ENCODE data around the gene SMAD3. TPM values are rescaled to one million over a fixed set of nuclear protein-coding genes. Genes with fewer than 3 reads are reported as not detected.
"Not testable (repeated sequence)": the region's sequence is repeated elsewhere in the genome, so short reads cannot be mapped to it uniquely, and the experiment has no call there.

Gene SMAD3
- total RNA-seq, 2 donors from 2014 or later, result 19.7 to 52.4 TPM

DNA sequence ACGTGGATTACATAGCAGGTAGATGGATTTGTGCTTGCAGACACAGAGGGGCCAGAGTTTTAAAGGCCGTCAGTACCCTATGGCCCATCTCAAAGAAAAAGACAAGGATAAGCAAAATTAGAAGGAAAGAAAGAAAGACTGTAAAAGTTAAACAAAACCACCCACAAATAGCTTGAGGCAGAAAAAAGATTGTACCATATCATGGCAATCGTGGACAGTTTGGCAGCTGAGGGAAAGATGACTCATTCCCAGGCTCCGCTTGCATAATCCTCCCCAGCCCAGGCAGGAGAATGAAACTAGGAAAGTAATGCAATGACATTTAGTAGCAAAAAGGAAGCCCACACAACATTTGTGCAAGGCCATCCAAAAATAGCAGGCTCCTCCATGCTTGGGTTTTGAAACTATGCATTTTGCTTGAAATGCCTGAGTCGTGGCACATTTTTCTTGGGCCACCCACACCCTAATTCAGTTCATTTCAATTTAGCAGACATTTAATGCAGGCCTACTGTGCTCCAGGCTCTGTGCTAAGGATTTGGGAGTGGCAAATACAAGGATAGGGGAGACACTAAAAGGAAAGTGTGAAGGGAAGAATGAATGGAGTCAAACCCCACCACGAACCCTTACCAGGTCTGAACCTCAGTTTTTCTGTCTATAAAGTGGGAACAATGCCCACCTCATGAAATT lies 40.9 kb upstream of the SMAD3 start:
- H3K4me1 ChIP-seq, result peaks cover 40% of the 10 kb centered on the region
- no peaks in the 10 kb centered on the region for H3K9me3 ChIP-seq
- no peaks in the 10 kb centered on the region for H3K27me3 ChIP-seq
- DNase-seq, result peak; percentile 85 to 93 (median 89)
- intact Hi-C loops (cut with DNase I), result no loop called here
- H3K36me3 ChIP-seq (replicated peaks in 1 of 2; ENCODE audit: insufficient read depth in 1 of 2, low read depth in 2 of 2), result no peaks in the 10 kb centered on the region
- peak overlapping the region; percentile 84 to 90 (median 88) for H3K27ac ChIP-seq
- H3K4me3 ChIP-seq, result no peak overlapping the region
- TF ChIP-seq, protein P1, sequence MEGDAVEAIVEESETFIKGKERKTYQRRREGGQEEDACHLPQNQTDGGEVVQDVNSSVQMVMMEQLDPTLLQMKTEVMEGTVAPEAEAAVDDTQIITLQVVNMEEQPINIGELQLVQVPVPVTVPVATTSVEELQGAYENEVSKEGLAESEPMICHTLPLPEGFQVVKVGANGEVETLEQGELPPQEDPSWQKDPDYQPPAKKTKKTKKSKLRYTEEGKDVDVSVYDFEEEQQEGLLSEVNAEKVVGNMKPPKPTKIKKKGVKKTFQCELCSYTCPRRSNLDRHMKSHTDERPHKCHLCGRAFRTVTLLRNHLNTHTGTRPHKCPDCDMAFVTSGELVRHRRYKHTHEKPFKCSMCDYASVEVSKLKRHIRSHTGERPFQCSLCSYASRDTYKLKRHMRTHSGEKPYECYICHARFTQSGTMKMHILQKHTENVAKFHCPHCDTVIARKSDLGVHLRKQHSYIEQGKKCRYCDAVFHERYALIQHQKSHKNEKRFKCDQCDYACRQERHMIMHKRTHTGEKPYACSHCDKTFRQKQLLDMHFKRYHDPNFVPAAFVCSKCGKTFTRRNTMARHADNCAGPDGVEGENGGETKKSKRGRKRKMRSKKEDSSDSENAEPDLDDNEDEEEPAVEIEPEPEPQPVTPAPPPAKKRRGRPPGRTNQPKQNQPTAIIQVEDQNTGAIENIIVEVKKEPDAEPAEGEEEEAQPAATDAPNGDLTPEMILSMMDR (IDR thresholded peaks at IDR 0.05), result no peak
- ATAC-seq, result peak; percentile 96
- WGBS, 2 donors, result 20 to 21% methylated on average over 6 of the region's 6 CpGs

DNA sequence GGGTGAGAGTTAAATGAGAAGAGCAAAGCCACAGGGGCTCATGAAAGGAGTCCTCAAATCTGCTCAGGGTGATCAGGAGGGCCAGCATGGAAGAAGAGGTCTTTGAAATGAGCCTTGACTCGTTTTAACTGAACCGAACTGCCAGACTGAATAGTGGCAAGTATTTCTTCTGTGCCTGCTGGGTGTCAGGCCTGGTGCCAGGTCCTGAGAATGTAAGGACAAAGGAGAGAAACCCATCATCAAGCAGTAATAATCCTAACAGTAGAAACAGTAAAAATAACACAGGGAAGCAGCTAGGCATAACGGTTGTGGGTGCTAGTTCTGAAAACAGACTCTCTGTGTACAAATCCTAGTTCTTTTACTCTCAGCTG lies 40.4 kb upstream of the SMAD3 start:
- Histone ChIP-seq H3K27me3 (no peaks in the 10 kb centered on the region), H3K36me3 (replicated peaks in 1 of 2; ENCODE audit: insufficient read depth in 1 of 2, low read depth in 2 of 2) (no peaks in the 10 kb centered on the region), H3K27ac (peak overlapping the region; percentile 84 to 90 (median 88)), H3K4me1 (peaks cover 45% of the 10 kb centered on the region), H3K4me3 (no peak overlapping the region), H3K9me3 (no peaks in the 10 kb centered on the region)
- ATAC-seq (no peak), DNase-seq (peak in 1 of 4 donors; percentile 42)
- TF ChIP-seq, protein P1 (IDR thresholded peaks at IDR 0.05), result no peak
- no peak for TF ChIP-seq POLR2A (IDR thresholded peaks at IDR 0.05)
- intact Hi-C loops (cut with DNase I), result no loop called here
- WGBS, 2 donors, result 33 to 46% methylated on average over 3 of the region's 3 CpGs

DNA sequence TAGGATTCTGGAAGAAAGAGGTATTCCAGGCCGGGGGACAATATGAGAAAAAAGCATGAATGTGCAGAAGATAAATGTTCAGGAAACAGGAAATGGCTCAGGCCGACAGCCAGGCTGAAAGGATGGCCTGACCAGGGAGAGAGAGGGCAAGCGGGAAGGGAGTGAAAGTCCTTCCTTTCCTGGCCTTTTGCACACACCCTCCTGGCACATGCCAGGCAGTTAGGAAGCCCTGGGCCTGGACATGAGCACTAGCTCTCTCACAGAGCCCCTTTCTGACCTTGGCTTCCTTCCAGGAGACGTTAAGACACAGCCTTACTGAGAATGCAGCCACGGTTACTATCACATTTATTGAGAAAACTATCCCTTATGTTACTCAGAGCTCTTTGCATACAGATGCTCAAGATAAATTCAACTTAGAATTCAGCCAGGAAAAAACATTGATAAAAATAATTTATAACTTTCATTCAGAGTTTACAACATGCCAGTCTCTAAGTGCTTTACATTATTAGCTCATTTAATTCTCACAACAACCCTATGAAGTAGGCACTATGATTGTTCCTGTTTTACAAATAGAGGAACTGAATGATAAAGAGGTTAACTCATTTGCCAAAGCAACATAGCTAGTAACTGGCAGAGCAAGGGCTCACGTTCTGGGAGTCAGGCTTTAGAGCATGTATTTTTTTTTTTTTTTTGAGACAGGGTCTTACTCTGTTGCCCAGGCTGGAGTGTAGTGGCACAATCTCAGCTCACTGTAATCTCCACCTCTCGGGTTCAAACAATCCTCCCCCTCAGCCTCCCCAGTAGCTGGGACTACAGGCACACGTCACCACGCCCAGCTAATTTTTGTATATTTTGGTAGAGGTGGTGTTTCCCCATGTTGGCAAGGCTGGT lies 39.4 kb upstream of the SMAD3 start:
- Histone ChIP-seq H3K36me3 (replicated peaks in 1 of 2; ENCODE audit: insufficient read depth in 1 of 2, low read depth in 2 of 2) (no peaks in the 10 kb centered on the region), H3K9me3 (no peaks in the 10 kb centered on the region), H3K4me3 (no peak overlapping the region), H3K4me1 (peaks cover 55% of the 10 kb centered on the region), H3K27ac (peak overlapping the region; percentile 84 to 90 (median 88)), H3K27me3 (no peaks in the 10 kb centered on the region)
- intact Hi-C loops (cut with DNase I), result no loop called here
- TF ChIP-seq, protein P1 (IDR thresholded peaks at IDR 0.05), result no peak
- no peak for TF ChIP-seq POLR2A (IDR thresholded peaks at IDR 0.05)
- WGBS, 2 donors, result 30 to 33% methylated on average over 9 of the region's 9 CpGs
- peak; percentile 17 for ATAC-seq
- DNase-seq, result peak in 3 of 4 donors; percentile 34 to 67 (median 61)

DNA sequence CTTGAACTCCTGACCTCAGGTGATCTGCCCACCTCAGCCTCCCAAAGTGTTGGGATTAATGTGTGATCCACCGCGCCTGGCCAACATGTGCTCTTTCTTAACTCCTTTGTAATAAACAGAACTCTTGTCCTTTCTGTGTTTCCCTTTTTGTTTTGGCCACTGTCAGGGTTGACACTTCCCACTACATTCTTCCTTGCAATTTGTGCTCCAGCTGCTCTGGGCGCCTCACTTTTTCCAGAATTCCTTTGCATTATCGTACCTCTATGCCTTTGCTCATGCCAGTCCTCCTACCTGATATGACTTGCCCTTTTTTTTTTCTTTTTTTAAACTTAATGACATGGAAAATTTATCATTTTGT lies 38.8 kb upstream of the SMAD3 start:
- WGBS, 2 donors, result 70 to 72% methylated on average over 4 of the region's 4 CpGs
- ATAC-seq (no peak), DNase-seq (no peak)
- Histone ChIP-seq H3K9me3 (no peaks in the 10 kb centered on the region), H3K27ac (peak overlapping the region in 3 of 4 donors; percentile 84 to 90 (median 89)), H3K36me3 (replicated peaks in 1 of 2; ENCODE audit: insufficient read depth in 1 of 2, low read depth in 2 of 2) (no peaks in the 10 kb centered on the region), H3K4me1 (peaks cover 61% of the 10 kb centered on the region), H3K4me3 (no peak overlapping the region), H3K27me3 (no peaks in the 10 kb centered on the region)
- TF ChIP-seq, protein P1 (IDR thresholded peaks at IDR 0.05), result no peak
- intact Hi-C loops (cut with DNase I), result no loop called here

DNA sequence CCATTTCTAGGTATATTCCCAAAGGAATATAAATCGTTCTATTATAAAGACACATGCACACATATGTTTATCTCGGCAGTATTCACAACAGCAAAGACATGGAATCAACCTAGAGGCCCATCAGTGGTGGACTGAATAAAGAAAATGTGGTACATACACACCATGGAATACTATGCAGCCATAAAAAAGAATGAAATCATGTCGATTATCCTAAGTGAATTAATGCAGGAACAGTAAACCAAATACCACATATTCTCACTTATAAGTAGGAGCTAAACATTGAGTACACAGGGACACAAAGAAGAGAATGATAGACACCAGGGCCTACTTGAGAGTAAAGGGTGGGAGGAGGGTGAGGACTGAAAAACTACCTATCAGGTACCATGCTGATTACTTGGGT lies 37.0 kb upstream of the SMAD3 start:
- H3K36me3 ChIP-seq (replicated peaks in 1 of 2; ENCODE audit: insufficient read depth in 1 of 2, low read depth in 2 of 2); ATAC-seq; H3K9me3 ChIP-seq; intact Hi-C loops (cut with DNase I); H3K27me3 ChIP-seq; DNase-seq; H3K27ac ChIP-seq; H3K4me3 ChIP-seq: not testable (repeated sequence)
- 81 to 82% methylated on average over 3 of the region's 3 CpGs for WGBS, 2 donors
- peaks cover 65% of the 10 kb centered on the region for H3K4me1 ChIP-seq

All from body of pancreas (tissue), 4 donors.